ENCODE data around the gene NUFIP1. TPM values are rescaled to one million over a fixed set of nuclear protein-coding genes. Genes with fewer than 3 reads are reported as not detected.
A peak's percentile ranks its signal among the peaks of the same experiment; 100 is the strongest.
"Not testable (repeated sequence)": the region's sequence is repeated elsewhere in the genome, so short reads cannot be mapped to it uniquely, and the experiment has no call there.

The NUFIP1 gene
- total and polyA plus RNA-seq, 8 donors: 3.2 to 12.0 (median 11.5) TPM

GRCh38 chr13:44961997-44962396, 27.3 kb downstream of the NUFIP1 start:
- DNase-seq (no peak), ATAC-seq (no peak)
- peaks cover 0 to 46% of the 10 kb centered on the region in 2 donors for H3K36me3 ChIP-seq
- intact Hi-C loops (cut with DNase I): no loop called here
- no peak overlapping the region for H3K27ac ChIP-seq
- no peak overlapping the region for H3K4me3 ChIP-seq
- no peaks in the 10 kb centered on the region for H3K27me3 ChIP-seq
- peaks cover 0 to 18% of the 10 kb centered on the region in 2 donors for H3K9me3 ChIP-seq
- H3K4me1 ChIP-seq: no peaks in the 10 kb centered on the region
- no peak for TF ChIP-seq CTCF (IDR thresholded peaks at IDR 0.05)

- no peaks in the 10 kb centered on the region for H3K9me3 ChIP-seq
- H3K27me3 ChIP-seq: no peaks in the 10 kb centered on the region
- DNase-seq (peak in 1 of 4 donors; percentile 59), ATAC-seq (peak; percentile 72)
- intact Hi-C loops (cut with DNase I): no loop called here
- H3K4me1 ChIP-seq: no peaks in the 10 kb centered on the region
- no peak overlapping the region for H3K27ac ChIP-seq
- H3K4me3 ChIP-seq: no peak overlapping the region
- no peak for TF ChIP-seq CTCF (IDR thresholded peaks at IDR 0.05)
- no peaks in the 10 kb centered on the region for H3K36me3 ChIP-seq
Observed at GRCh38 chr13:44955406-44955805, 33.9 kb downstream of the NUFIP1 start.

GRCh38 chr13:44954224-44954623, 35.0 kb downstream of the NUFIP1 start:
- H3K4me3 ChIP-seq: no peak overlapping the region

GRCh38 chr13:44952671-44953070, 36.6 kb downstream of the NUFIP1 start:
- Histone ChIP-seq H3K36me3 (no peaks in the 10 kb centered on the region), H3K4me1 (no peaks in the 10 kb centered on the region), H3K9me3 (no peaks in the 10 kb centered on the region), H3K27ac (no peak overlapping the region), H3K4me3 (no peak overlapping the region), H3K27me3 (no peaks in the 10 kb centered on the region)
- intact Hi-C loops (cut with DNase I): no loop called here
- ATAC-seq (no peak), DNase-seq (no peak)
- TF ChIP-seq CTCF (IDR thresholded peaks at IDR 0.05): no peak

More at GRCh38 chr13:44954224-44954623, 35.0 kb downstream of the NUFIP1 start:
- no peaks in the 10 kb centered on the region for H3K36me3 ChIP-seq
- ATAC-seq (no peak), DNase-seq (no peak)
- H3K27ac ChIP-seq: no peak overlapping the region
- TF ChIP-seq CTCF (IDR thresholded peaks at IDR 0.05): no peak
- H3K4me1 ChIP-seq: no peaks in the 10 kb centered on the region
- no peaks in the 10 kb centered on the region for H3K9me3 ChIP-seq
- intact Hi-C loops (cut with DNase I): no loop called here
- no peaks in the 10 kb centered on the region for H3K27me3 ChIP-seq

- Histone ChIP-seq H3K9me3 (no peaks in the 10 kb centered on the region), H3K36me3 (no peaks in the 10 kb centered on the region), H3K27ac (no peak overlapping the region), H3K4me3 (no peak overlapping the region), H3K27me3 (no peaks in the 10 kb centered on the region), H3K4me1 (no peaks in the 10 kb centered on the region)
- no peak for TF ChIP-seq CTCF (IDR thresholded peaks at IDR 0.05)
- no peak for DNase-seq
- ATAC-seq: no peak
- intact Hi-C loops (cut with DNase I): no loop called here
Observed at GRCh38 chr13:44951184-44951583, 38.1 kb downstream of the NUFIP1 start.

- H3K27me3 ChIP-seq; intact Hi-C loops (cut with DNase I); H3K4me1 ChIP-seq; H3K36me3 ChIP-seq; H3K4me3 ChIP-seq; H3K9me3 ChIP-seq; DNase-seq: not testable (repeated sequence)
- H3K27ac ChIP-seq: peak overlapping the region; percentile 13
- peak; percentile 76 for ATAC-seq
Observed at GRCh38 chr13:44943411-44943810, 45.9 kb downstream of the NUFIP1 start.
